Uterus (tissue), 2 donors: ENCODE measurements around the gene ERCC1.

ENCODE experiments used
- CTCF ChIP-seq, 4 experiments: fragments of 200-600 bp in 2 of 4; fragments of 450-650 bp in 2 of 4; sonication (generic) in 2 of 4; IDR thresholded peaks; one replicate each; pipeline ENCODE4 v1.5.1; 2016 to 2019; ENCODE audit warnings: antibody characterized with exemption in 4 of 4, mild to moderate bottlenecking in 2 of 4, moderate library complexity in 1 of 4
- POLR2A ChIP-seq, 2 donors: fragments of 450-650 bp; IDR thresholded peaks; one replicate each; pipeline ENCODE4 v1.6.1; 2016; ENCODE audit warnings: antibody characterized with exemption in 2 of 2, mild to moderate bottlenecking in 1 of 2, moderate library complexity in 1 of 2

- TF ChIP-seq CTCF (IDR thresholded peaks at IDR 0.05), result no peak
- no peak for TF ChIP-seq POLR2A (IDR thresholded peaks at IDR 0.05)
Observed at GRCh38 chr19:45419895-45420294, 3.8 kb downstream of the ERCC1 start.
